Tibial artery (tissue), 4 donors: ENCODE data around the gene CHMP4B.

Experiments used
- DNase-seq, 2 donors: peaks; one replicate each; pipeline ENCODE4 v3.0.0-alpha.2; 2019
- H3K27ac ChIP-seq, 2 donors: fragments of 200-600 bp; sonication (generic) in 1 of 2; 1 replicate in 1 of 2; 2 replicates in 1 of 2; pipeline ENCODE4 v1.5.1; 2018 to 2019; ENCODE audit warnings: mild to moderate bottlenecking in 1 of 2
- H3K27me3 ChIP-seq, 2 donors: fragments of 200-600 bp; sonication (generic) in 1 of 2; one replicate each; pipeline versions ENCODE4 v1.5.1 to v1.6.0; 2016 to 2019
- H3K36me3 ChIP-seq, 3 donors: fragments of 200-600 bp; sonication (generic) in 2 of 3; one replicate each; pipeline ENCODE4 v1.5.1; 2016 to 2019; ENCODE audit warnings: mild to moderate bottlenecking in 2 of 3
- H3K4me1 ChIP-seq, 4 donors: fragments of 200-600 bp; sonication (generic) in 2 of 4; 1 replicate in 3 of 4; 2 replicates in 1 of 4; pipeline ENCODE4 v1.5.1; 2016 to 2019
- H3K4me3 ChIP-seq, 2 donors: fragments of 200-600 bp; sonication (generic) in 1 of 2; 1 replicate in 1 of 2; 2 replicates in 1 of 2; pipeline ENCODE4 v1.5.1; 2018 to 2019; ENCODE audit warnings: mild to moderate bottlenecking in 2 of 2
- H3K9me3 ChIP-seq, 3 donors: fragments of 200-600 bp; sonication (generic) in 1 of 3; one replicate each; pipeline ENCODE4 v1.5.1; 2016 to 2019
- CTCF ChIP-seq, 2 experiments: fragments of 200-600 bp in 1 of 2; fragments of 450-650 bp in 1 of 2; IDR thresholded peaks; one replicate each; pipeline ENCODE4 v1.5.1; 2017 to 2019; ENCODE audit warnings: antibody characterized with exemption in 2 of 2, mild to moderate bottlenecking in 1 of 2, moderate library complexity in 1 of 2
- intact Hi-C: fragments of 100-400 bp; cut with DNase I; formaldehyde crosslinking; loops from one replicate; pipeline ENCODE4 v1.15.0; 2023; ENCODE audit warnings: low total_unique reads

The CHMP4B gene

DNA sequence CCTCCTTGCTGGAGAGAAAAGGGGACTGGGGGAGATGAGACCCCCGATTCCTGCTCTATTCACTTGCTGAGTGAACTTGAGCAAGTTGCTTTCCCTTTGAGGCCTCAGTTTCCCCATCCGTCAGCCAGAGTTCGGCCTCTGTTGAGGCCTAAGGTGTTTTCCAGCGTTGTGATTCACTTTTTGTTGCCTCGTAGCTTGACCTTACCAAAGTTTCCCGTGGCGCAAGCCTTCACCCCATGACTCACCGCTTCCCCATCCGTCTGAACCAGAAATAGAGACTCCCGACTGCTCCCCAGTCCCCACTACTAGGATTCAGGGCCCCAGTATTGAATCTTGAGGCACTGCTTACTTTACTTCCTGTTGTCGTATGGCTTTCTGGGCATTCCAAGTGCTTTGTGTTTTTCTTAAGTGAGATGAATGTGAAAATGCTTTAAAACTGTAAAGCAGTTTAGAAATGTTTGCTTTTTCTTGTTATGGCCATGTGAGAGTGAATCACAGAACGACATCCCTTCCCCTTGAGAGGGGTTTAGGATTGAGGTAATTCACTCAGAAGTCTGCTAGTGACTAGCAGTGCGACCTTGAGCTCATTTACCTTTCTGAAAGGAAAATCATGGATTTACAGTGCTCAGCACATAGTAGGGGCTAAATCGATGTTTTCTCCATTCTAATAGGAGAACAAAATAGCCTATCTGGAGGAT lies 1.2 kb downstream of the CHMP4B start:
- intact Hi-C loops, result loop anchor here (10.0 kb wide), 1 partner anchor 182 kb away; the partner anchor contains the start of gene RALY
- Histone ChIP-seq H3K27me3 (no peaks in the 10 kb centered on the region), H3K36me3 (no peaks in the 10 kb centered on the region), H3K9me3 (no peaks in the 10 kb centered on the region), H3K4me1 (peaks cover 0 to 41% (median 25%) of the 10 kb centered on the region in 4 donors), H3K27ac (peak overlapping the region; percentile 93 to 95), H3K4me3 (peak overlapping the region; percentile 85 to 97)
- no peak for TF ChIP-seq CTCF (IDR thresholded peaks at IDR 0.05)
- peak; percentile 86 to 88 for DNase-seq

GRCh38 chr20:33812908-33813462 lies 1.8 kb downstream of the CHMP4B start:
- peak overlapping the region; percentile 85 to 97 for H3K4me3 ChIP-seq
- no peak for TF ChIP-seq CTCF (IDR thresholded peaks at IDR 0.05)
- no peaks in the 10 kb centered on the region for H3K27me3 ChIP-seq
- H3K4me1 ChIP-seq, result peaks cover 0 to 48% (median 32%) of the 10 kb centered on the region in 4 donors
- no peaks in the 10 kb centered on the region for H3K9me3 ChIP-seq
- no peak for DNase-seq
- intact Hi-C loops, result loop anchor here (10.0 kb wide), 1 partner anchor 182 kb away; the partner anchor contains the start of gene RALY
- no peaks in the 10 kb centered on the region for H3K36me3 ChIP-seq
- peak overlapping the region; percentile 93 to 95 for H3K27ac ChIP-seq

GRCh38 chr20:33814238-33814712 lies 3.1 kb downstream of the CHMP4B start:
- H3K27ac ChIP-seq, result no peak overlapping the region
- no peak for DNase-seq
- H3K4me3 ChIP-seq, result no peak overlapping the region
- no peak for TF ChIP-seq CTCF (IDR thresholded peaks at IDR 0.05)
- H3K9me3 ChIP-seq, result no peaks in the 10 kb centered on the region
- no peaks in the 10 kb centered on the region for H3K36me3 ChIP-seq
- intact Hi-C loops, result loop anchor here (10.0 kb wide), 1 partner anchor 181 kb away; the partner anchor contains the start of gene RALY
- peaks cover 0 to 61% (median 36%) of the 10 kb centered on the region in 4 donors for H3K4me1 ChIP-seq
- H3K27me3 ChIP-seq, result no peaks in the 10 kb centered on the region

DNA sequence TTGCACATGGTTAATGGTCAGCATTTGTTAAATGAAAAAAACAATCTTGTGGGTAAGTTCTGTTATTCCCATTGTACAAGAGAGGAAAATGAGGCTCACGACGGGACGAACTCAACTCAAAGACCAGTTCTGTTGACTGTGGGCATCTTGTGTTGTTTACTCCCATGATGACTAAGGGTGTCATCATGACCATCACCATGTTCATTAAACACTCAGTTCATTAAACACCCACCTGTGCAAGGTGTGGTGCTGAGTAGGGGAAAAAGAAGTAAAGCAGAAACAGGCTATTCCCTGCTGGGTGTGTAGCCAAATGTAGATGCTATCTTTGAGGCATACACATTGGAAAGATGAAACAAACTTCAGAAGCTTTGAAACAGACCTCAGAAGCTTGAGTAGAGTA lies 4.5 kb downstream of the CHMP4B start:
- Histone ChIP-seq H3K27me3 (no peaks in the 10 kb centered on the region), H3K27ac (no peak overlapping the region), H3K4me3 (no peak overlapping the region), H3K9me3 (no peaks in the 10 kb centered on the region), H3K4me1 (peaks cover 0 to 73% (median 41%) of the 10 kb centered on the region in 4 donors), H3K36me3 (no peaks in the 10 kb centered on the region)
- no peak for DNase-seq
- intact Hi-C loops, result loop anchor here (10.0 kb wide), 1 partner anchor 179 kb away; the partner anchor contains the start of gene RALY
- no peak for TF ChIP-seq CTCF (IDR thresholded peaks at IDR 0.05)

GRCh38 chr20:33816191-33816590 lies 5.0 kb downstream of the CHMP4B start:
- no peaks in the 10 kb centered on the region for H3K27me3 ChIP-seq
- peaks cover 0 to 76% (median 44%) of the 10 kb centered on the region in 4 donors for H3K4me1 ChIP-seq
- TF ChIP-seq CTCF (IDR thresholded peaks at IDR 0.05), result no peak
- H3K4me3 ChIP-seq, result no peak overlapping the region
- intact Hi-C loops, result loop anchor here (10.0 kb wide), 1 partner anchor 179 kb away; the partner anchor contains the start of gene RALY
- no peaks in the 10 kb centered on the region for H3K36me3 ChIP-seq
- DNase-seq, result no peak
- H3K27ac ChIP-seq, result no peak overlapping the region
- no peaks in the 10 kb centered on the region for H3K9me3 ChIP-seq
